GM12873 (cell line): ENCODE data around the gene CWF19L1.

Source experiments
- CTCF ChIP-seq: IDR thresholded peaks from 2 replicates; pipeline ENCODE4 v1.5.1; 2012; ENCODE audit warnings: low read depth, mild to moderate bottlenecking, moderate library complexity, low read length, control low read depth; ENCODE audit not compliant: insufficient read depth; ENCODE audit errors: missing control alignments

The CWF19L1 gene

GRCh38 chr10:100282907-100283306 lies 15.5 kb upstream of the CWF19L1 start:
- TF ChIP-seq CTCF = no peak

GRCh38 chr10:100265821-100266485 lies 1.5 kb downstream of the CWF19L1 start:
- TF ChIP-seq CTCF = no peak

GRCh38 chr10:100254191-100254590 lies 13.2 kb downstream of the CWF19L1 start:
- no peak for TF ChIP-seq CTCF

GRCh38 chr10:100253041-100253440 lies 14.4 kb downstream of the CWF19L1 start:
- no peak for TF ChIP-seq CTCF

GRCh38 chr10:100248820-100249219 lies 18.6 kb downstream of the CWF19L1 start:
- TF ChIP-seq CTCF = no peak

- TF ChIP-seq CTCF = no peak
Measured at GRCh38 chr10:100245484-100246220, 21.8 kb downstream of the CWF19L1 start.

GRCh38 chr10:100239851-100240250 lies 27.6 kb downstream of the CWF19L1 start:
- no peak for TF ChIP-seq CTCF
